ENCODE data around the gene PDZK1IP1.
"Not testable (repeated sequence)": the region's sequence is repeated elsewhere in the genome, so short reads cannot be mapped to it uniquely, and the experiment has no call there.

PDZK1IP1 gene

GRCh38 chr1:47193496-47193895 lies 3.7 kb upstream of the PDZK1IP1 start:
- not testable (repeated sequence) for DNase-seq

- DNase-seq, result peak; percentile 59
These were observed 2.9 kb upstream of the PDZK1IP1 start for GRCh38 chr1:47192458-47193384.

- DNase-seq, result no peak
These were observed 2.2 kb upstream of the PDZK1IP1 start for GRCh38 chr1:47191940-47192457.

GRCh38 chr1:47190857-47191256 lies 1.0 kb upstream of the PDZK1IP1 start:
- DNase-seq, result no peak

GRCh38 chr1:47190509-47190855 lies 646 bp upstream of the PDZK1IP1 start:
- DNase-seq, result no peak

- DNase-seq, result no peak
These were observed 748 bp downstream of the PDZK1IP1 start for GRCh38 chr1:47188791-47189785.

GRCh38 chr1:47187926-47188250 lies 1.9 kb downstream of the PDZK1IP1 start:
- no peak for DNase-seq

GRCh38 chr1:47187231-47187925 lies 2.5 kb downstream of the PDZK1IP1 start:
- DNase-seq, result no peak

GRCh38 chr1:47186267-47187185 lies 3.3 kb downstream of the PDZK1IP1 start:
- no peak for DNase-seq

- DNase-seq, result no peak
These were observed 4.8 kb downstream of the PDZK1IP1 start for GRCh38 chr1:47184822-47185677.

GRCh38 chr1:47184090-47184821 lies 5.6 kb downstream of the PDZK1IP1 start:
- DNase-seq, result no peak

- no peak for DNase-seq
These were observed 6.3 kb downstream of the PDZK1IP1 start for GRCh38 chr1:47183308-47184089.

- no peak for DNase-seq
These were observed 7.1 kb downstream of the PDZK1IP1 start for GRCh38 chr1:47182676-47183235.

GRCh38 chr1:47181955-47182675 lies 7.7 kb downstream of the PDZK1IP1 start:
- DNase-seq, result no peak

GRCh38 chr1:47181095-47181954 lies 8.5 kb downstream of the PDZK1IP1 start:
- no peak for DNase-seq

- DNase-seq, result no peak
These were observed 9.2 kb downstream of the PDZK1IP1 start for GRCh38 chr1:47180603-47181094.

Measured in DMS153 (cell line).